HepG2 (cell line): ENCODE results near the gene ERICH6. TPM values are rescaled to one million over a fixed set of nuclear protein-coding genes. Genes with fewer than 3 reads are reported as not detected.

Experiments
- ATF1 ChIP-seq: IDR thresholded peaks from 2 replicates; pipeline ENCODE4 v1.6.1; 2016; ENCODE audit warnings: mild to moderate bottlenecking, control low read depth
- CEBPB ChIP-seq: IDR thresholded peaks from 2 replicates; pipeline ENCODE4 v1.6.1; 2011; ENCODE audit warnings: low read depth, low read length, improper control_type of control experiment, borderline replicate concordance
- DZIP1 ChIP-seq: sonication (generic); formaldehyde crosslinking; IDR thresholded peaks from 2 replicates; pipeline ENCODE4 v1.5.0; 2020; ENCODE audit warnings: mild to moderate bottlenecking, missing genetic modification reagents
- HOXA5 ChIP-seq: sonication (generic); formaldehyde crosslinking; IDR thresholded peaks from 2 replicates; pipeline ENCODE4 v1.4.0; 2020; ENCODE audit warnings: missing genetic modification reagents
- RXRA ChIP-seq: sonication (generic); formaldehyde crosslinking; IDR thresholded peaks from 2 replicates; pipeline ENCODE4 v1.5.1; 2020; ENCODE audit warnings: missing genetic modification reagents
- STAT6 ChIP-seq: sonication (generic); formaldehyde crosslinking; IDR thresholded peaks from 2 replicates; pipeline ENCODE4 v1.4.0; 2020; ENCODE audit warnings: missing genetic modification reagents, mild to moderate bottlenecking, borderline replicate concordance
- THYN1 ChIP-seq: sonication (generic); formaldehyde crosslinking; IDR thresholded peaks from 2 replicates; pipeline ENCODE4 v1.8.1; 2023; ENCODE audit warnings: low read depth, mild to moderate bottlenecking, moderate library complexity, missing genetic modification reagents, borderline replicate concordance
- ZFX ChIP-seq: sonication (generic); formaldehyde crosslinking; IDR thresholded peaks from 2 replicates; pipeline ENCODE4 v1.4.0; 2020; ENCODE audit warnings: mild to moderate bottlenecking, low read depth, missing genetic modification reagents, moderate library complexity
- ZNF160 ChIP-seq: sonication (generic); formaldehyde crosslinking; IDR thresholded peaks from 2 replicates; pipeline ENCODE4 v1.8.0; 2022; ENCODE audit warnings: mild to moderate bottlenecking, inconsistent platforms, missing genetic modification reagents
- ZNF230 ChIP-seq: sonication (generic); formaldehyde crosslinking; IDR thresholded peaks from 2 replicates; pipeline ENCODE4 v1.4.0; 2020; ENCODE audit warnings: mild to moderate bottlenecking, missing genetic modification reagents
- ZNF543 ChIP-seq: sonication (generic); formaldehyde crosslinking; IDR thresholded peaks from 2 replicates; pipeline ENCODE4 v1.4.0; 2020; ENCODE audit warnings: mild to moderate bottlenecking, missing genetic modification reagents
- ZNF547 ChIP-seq: sonication (generic); formaldehyde crosslinking; IDR thresholded peaks from 2 replicates; pipeline ENCODE4 v1.5.1; 2020; ENCODE audit warnings: mild to moderate bottlenecking, missing genetic modification reagents
- ZNF710 ChIP-seq: sonication (generic); formaldehyde crosslinking; IDR thresholded peaks from 2 replicates; pipeline ENCODE4 v1.5.0; 2020; ENCODE audit warnings: mild to moderate bottlenecking, missing genetic modification reagents, borderline replicate concordance
- ZSCAN30 ChIP-seq: sonication (generic); formaldehyde crosslinking; IDR thresholded peaks from 2 replicates; pipeline ENCODE4 v1.5.0; 2020; ENCODE audit warnings: mild to moderate bottlenecking, missing genetic modification reagents
- polyA plus RNA-seq, 8 experiments: library from polyadenylated mRNA; depleted of rRNA in 3 of 8; stranded (reverse) in 7 of 8; unstranded in 1 of 8; fragments of >200 nt; fragmentation: Illumina TruSeq in 4 of 8; extraction: Trizol in 4 of 8; gene quantifications; 2 replicates each; pipeline versions ENCODE4 v1.2.1 to v1.2.3, GENCODE V29; 2011 to 2016; ENCODE audit warnings: low read depth in 4 of 8, missing spikeins in 1 of 8, mixed read lengths in 1 of 8; ENCODE audit not compliant: insufficient read depth in 1 of 8
- total RNA-seq, 5 experiments: library from RNA; depleted of rRNA; stranded (reverse); fragments of >200 nt; fragmentation: Illumina TruSeq; extraction: Trizol; gene quantifications; 2 replicates each; pipeline ENCODE4 v1.2.3, GENCODE V29; 2016; ENCODE audit warnings: low read depth in 1 of 5

Gene ERICH6
- total and polyA plus RNA-seq, 2 of the 13 experiments (the other 11 are each of a cell fraction or from before 2014, with no cell fraction given), result 0.03 TPM; not detected in 1

GRCh38 chr3:150737874-150738679 is 34.4 kb upstream of the ERICH6 start (continued):
- peak; percentile 62; the same call in 1 of the 2 replicates for TF ChIP-seq RXRA (CRISPR knock-in tag)
- no peak for TF ChIP-seq DZIP1 (CRISPR knock-in tag)
- TF ChIP-seq STAT6 (CRISPR knock-in tag), result no peak
- TF ChIP-seq ZNF160, result no peak
- peak; percentile 60; the same call in 1 of the 2 replicates for TF ChIP-seq ZNF543 (CRISPR knock-in tag)
- 0 out of 2 replicates have a peak, but pooled peaks have one; percentile 62 for TF ChIP-seq ZSCAN30
- TF ChIP-seq HOXA5 (CRISPR knock-in tag), result no peak
- TF ChIP-seq ZFX (CRISPR knock-in tag), result peak; percentile 46; the same call in 1 of the 2 replicates
- TF ChIP-seq THYN1 (CRISPR knock-in tag), result no peak
- no peak for TF ChIP-seq ZNF710 (CRISPR knock-in tag)
- no peak for TF ChIP-seq ZNF230 (CRISPR knock-in tag)
- no peak for TF ChIP-seq ZNF547 (CRISPR knock-in tag)
- no peak for TF ChIP-seq ATF1 (CRISPR knock-in tag)
- TF ChIP-seq CEBPB, result peak; percentile 69; the same call in 1 of the 2 replicates
